RPMI7951 (cell line): ENCODE results near the gene WIPF3. TPM values are rescaled to one million over a fixed set of nuclear protein-coding genes. Genes with fewer than 3 reads are reported as not detected.

Source experiments
- DNase-seq: peaks from one replicate; pipeline ENCODE4 v3.0.0-alpha.2; 2012; ENCODE audit warnings: low read depth
- total RNA-seq: library from RNA; depleted of rRNA; stranded (reverse); fragments of >200 nt; shearing (Covaris generic); gene quantifications from 2 replicates; pipeline ENCODE4 v1.2.3, GENCODE V29; 2014

The WIPF3 gene
- total RNA-seq, 1 experiment from 2014 or later: not detected

GRCh38 chr7:29808075-29808801 lies 1.9 kb downstream of the WIPF3 start:
- DNase-seq: no peak

- no peak for DNase-seq
Observed at GRCh38 chr7:29809533-29810155, 3.3 kb downstream of the WIPF3 start.

DNA sequence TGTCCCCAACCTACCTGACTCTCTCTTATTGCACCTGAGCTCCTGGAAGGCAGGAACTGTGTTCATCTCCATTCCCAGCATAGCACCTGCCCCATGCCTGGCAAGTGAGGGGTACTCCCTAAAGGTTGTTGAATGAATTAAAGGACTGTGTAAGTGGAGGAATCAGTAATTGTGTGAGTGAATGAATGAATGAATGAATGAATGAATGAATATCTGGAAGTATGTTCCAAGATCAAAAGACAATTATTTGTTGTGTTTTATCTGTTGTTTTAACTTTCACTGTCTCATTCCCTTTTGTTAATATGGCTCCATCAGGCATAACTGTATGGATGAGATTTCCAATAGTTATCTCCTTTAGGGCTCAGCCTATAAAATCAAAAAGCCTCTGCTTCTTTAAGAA lies 4.0 kb downstream of the WIPF3 start:
- no peak for DNase-seq

GRCh38 chr7:29810813-29811482 lies 4.6 kb downstream of the WIPF3 start:
- DNase-seq: no peak

- no peak for DNase-seq
Observed at GRCh38 chr7:29811586-29811985, 5.3 kb downstream of the WIPF3 start.

- DNase-seq: peak; percentile 35
Observed at GRCh38 chr7:29812185-29812876, 6.0 kb downstream of the WIPF3 start.

GRCh38 chr7:29815181-29816105 lies 9.1 kb downstream of the WIPF3 start:
- no peak for DNase-seq

GRCh38 chr7:29818308-29818707 lies 12.0 kb downstream of the WIPF3 start:
- no peak for DNase-seq

GRCh38 chr7:29825775-29826529 lies 19.6 kb downstream of the WIPF3 start:
- no peak for DNase-seq

GRCh38 chr7:29826530-29826822 lies 20.2 kb downstream of the WIPF3 start:
- DNase-seq: no peak

- DNase-seq: no peak
Observed at GRCh38 chr7:29826904-29827303, 20.6 kb downstream of the WIPF3 start.

DNA sequence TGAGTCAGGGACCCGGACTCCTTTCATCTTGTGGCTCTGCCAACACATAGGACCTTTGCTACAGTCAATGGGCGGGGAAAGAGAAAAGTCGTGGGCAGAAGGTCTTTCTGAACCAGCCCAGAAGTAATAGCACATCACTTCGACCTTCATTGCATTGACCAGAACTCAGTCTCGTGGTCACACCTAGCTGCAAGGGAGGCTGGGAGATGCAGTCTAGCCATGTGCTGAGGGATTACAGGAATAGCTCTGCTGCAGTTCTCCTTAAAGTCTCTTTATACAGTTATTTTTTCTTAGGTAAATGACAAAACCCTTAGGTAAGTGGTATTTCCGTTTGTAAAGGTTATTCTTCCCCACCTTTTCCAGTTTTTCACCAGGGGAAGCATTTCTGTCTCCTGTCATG lies 25.4 kb downstream of the WIPF3 start:
- no peak for DNase-seq

GRCh38 chr7:29833929-29834328 lies 27.6 kb downstream of the WIPF3 start:
- DNase-seq: no peak

DNA sequence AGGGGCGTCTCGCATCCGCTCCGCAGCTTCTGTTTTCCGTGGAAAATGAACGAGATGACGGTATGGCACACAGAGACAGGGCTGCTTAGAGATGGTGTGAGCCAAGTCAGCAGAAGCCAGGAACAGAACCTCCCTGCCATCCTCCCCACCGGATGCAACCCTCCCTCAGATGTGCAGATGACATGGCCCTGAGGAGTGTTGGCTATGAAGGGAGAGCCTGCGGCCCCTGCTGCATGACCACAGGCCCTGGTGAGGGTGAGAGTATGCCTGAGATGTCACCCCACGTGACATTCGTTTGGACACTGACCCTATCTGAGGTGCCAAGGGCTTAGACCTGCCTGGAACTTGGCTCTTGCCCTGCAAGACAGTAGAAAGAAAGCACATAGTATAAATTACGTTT lies 29.4 kb downstream of the WIPF3 start:
- DNase-seq: no peak

- DNase-seq: peak; percentile 53
Observed at GRCh38 chr7:29839302-29839701, 33.0 kb downstream of the WIPF3 start.

GRCh38 chr7:29839921-29840320 lies 33.6 kb downstream of the WIPF3 start:
- DNase-seq: no peak

DNA sequence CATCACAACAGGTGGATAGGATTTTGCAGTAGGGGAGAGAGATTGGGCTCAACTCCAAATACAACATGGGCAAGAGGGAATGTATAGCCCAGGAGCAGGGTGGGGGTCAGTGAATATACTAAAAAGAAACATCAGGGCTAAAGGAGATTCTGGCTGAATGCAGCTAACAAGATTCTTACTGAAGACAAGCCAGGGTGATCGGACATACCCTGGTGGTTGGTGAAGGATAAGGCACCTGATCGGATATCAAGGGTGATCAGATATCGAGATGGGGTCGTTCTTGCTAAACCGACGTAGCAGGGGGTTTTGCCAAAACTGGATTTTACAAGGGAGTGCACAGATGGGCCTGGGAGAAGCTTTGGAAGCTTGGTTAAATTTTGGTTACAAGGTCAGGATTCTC lies 34.4 kb downstream of the WIPF3 start:
- no peak for DNase-seq

GRCh38 chr7:29841926-29842701 lies 35.8 kb downstream of the WIPF3 start:
- DNase-seq: no peak

DNA sequence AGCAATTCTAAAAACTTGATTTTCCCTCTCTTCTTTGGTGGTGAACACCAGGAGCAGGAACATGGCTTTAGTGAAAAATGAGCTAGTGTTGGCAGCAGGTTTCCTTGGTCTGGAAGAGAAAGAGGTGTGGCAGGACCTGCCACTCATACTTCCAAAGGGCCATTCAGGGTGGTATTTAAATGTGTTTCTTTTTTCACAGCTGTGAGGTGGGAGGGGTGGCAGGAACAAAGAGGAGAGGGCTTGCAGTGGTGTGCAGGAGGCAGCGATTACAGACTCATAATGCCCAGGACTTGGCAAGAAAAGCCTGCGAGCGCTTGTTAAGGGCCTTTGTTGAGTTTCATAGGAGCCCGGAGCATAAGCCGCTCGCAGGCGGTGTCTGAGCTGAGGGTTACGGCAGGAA lies 36.8 kb downstream of the WIPF3 start:
- no peak for DNase-seq

- no peak for DNase-seq
Observed at GRCh38 chr7:29843726-29844125, 37.4 kb downstream of the WIPF3 start.
